Vagina (tissue), 2 donors: ENCODE data around the gene QSOX1.

ENCODE experiments used
- CTCF ChIP-seq, 3 experiments: fragments of 450-650 bp in 2 of 3; fragments of 200-600 bp in 1 of 3; sonication (generic) in 1 of 3; IDR thresholded peaks; one replicate each; pipeline ENCODE4 v1.5.1; 2017 to 2019; ENCODE audit warnings: antibody characterized with exemption in 3 of 3, mild to moderate bottlenecking in 2 of 3, moderate library complexity in 2 of 3
- POLR2A ChIP-seq, 2 donors: fragments of 450-650 bp; IDR thresholded peaks; one replicate each; pipeline ENCODE4 v1.6.1; 2017; ENCODE audit warnings: antibody characterized with exemption in 2 of 2, mild to moderate bottlenecking in 2 of 2, moderate library complexity in 2 of 2
- POLR2AphosphoS5 ChIP-seq, 2 donors: sonication (generic); formaldehyde crosslinking; IDR thresholded peaks; one replicate each; pipeline ENCODE4 v1.9.0; 2017; ENCODE audit warnings: antibody characterized with exemption in 2 of 2, mild to moderate bottlenecking in 2 of 2, low read depth in 1 of 2; ENCODE audit not compliant: insufficient read depth in 1 of 2

GRCh38 chr1:180167021-180167701 lies 12.5 kb downstream of the QSOX1 start:
- TF ChIP-seq POLR2A (IDR thresholded peaks at IDR 0.05) (no peak), CTCF (IDR thresholded peaks at IDR 0.05) (no peak), POLR2AphosphoS5 (IDR thresholded peaks at IDR 0.05; ENCODE audit: insufficient read depth in 1 of 2, low read depth in 1 of 2) (no peak)
